ENCODE measurements around the gene RHOV. TPM values are rescaled to one million over a fixed set of nuclear protein-coding genes. Genes with fewer than 3 reads are reported as not detected.

Gene RHOV
- total RNA-seq, 1 donor from 2014 or later: 1.8 TPM

DNA sequence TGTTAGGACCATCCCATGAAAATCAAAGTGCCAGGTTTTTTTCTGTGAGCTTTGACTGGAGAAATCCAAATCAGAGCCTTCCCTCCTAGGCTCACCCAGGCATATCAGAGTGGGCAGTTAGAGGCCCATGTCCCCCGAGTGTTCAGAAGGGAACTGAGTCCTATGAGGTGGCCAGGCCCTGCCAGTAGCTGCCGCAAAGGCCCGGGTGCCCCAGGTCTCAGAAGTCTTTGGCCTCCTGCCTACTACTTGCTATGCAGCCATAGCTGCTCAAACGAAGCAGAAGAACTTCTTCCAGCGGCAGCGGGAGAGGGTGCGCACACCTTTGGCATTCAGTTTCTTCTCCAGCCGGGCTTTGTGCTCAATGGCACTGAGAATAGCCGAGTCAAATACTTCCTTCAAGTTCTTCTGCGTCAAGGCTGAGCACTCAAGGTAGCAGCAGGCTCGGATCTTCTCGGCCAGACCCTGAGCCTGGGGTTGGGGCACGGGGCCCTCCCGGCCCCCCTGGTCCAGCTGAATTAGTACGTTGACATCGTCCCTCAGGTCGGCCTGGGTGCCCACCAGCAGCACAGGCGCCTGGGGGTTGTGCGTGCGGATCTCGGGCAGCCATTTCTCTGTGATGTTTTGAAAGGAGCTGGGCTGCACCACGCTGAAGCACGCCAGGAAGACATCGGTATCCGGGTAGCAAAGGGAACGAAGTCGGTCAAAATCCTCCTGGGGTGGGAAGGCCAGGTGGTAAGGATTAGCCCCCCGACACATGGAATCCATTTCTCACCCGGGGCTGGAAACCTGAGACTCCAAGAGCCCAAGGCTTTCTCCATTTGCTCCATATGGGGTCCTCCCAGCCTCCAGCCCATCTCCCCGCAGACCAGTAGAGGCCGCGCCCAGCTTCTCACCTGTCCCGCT lies 992 bp downstream of the RHOV start:
- H3K27me3 Mint-ChIP-seq (ENCODE audit: unreplicated experiment): peaks cover 10% of the 10 kb centered on the region
- H3K36me3 Mint-ChIP-seq (ENCODE audit: unreplicated experiment): no peaks in the 10 kb centered on the region
- no peak overlapping the region for H3K27ac Mint-ChIP-seq (ENCODE audit: unreplicated experiment)
- H3K4me3 Mint-ChIP-seq (ENCODE audit: unreplicated experiment): peak overlapping the region; percentile 77
- H3K9me3 Mint-ChIP-seq (ENCODE audit: unreplicated experiment): peaks cover 2% of the 10 kb centered on the region
- TF ChIP-seq, protein P1, sequence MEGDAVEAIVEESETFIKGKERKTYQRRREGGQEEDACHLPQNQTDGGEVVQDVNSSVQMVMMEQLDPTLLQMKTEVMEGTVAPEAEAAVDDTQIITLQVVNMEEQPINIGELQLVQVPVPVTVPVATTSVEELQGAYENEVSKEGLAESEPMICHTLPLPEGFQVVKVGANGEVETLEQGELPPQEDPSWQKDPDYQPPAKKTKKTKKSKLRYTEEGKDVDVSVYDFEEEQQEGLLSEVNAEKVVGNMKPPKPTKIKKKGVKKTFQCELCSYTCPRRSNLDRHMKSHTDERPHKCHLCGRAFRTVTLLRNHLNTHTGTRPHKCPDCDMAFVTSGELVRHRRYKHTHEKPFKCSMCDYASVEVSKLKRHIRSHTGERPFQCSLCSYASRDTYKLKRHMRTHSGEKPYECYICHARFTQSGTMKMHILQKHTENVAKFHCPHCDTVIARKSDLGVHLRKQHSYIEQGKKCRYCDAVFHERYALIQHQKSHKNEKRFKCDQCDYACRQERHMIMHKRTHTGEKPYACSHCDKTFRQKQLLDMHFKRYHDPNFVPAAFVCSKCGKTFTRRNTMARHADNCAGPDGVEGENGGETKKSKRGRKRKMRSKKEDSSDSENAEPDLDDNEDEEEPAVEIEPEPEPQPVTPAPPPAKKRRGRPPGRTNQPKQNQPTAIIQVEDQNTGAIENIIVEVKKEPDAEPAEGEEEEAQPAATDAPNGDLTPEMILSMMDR (IDR thresholded peaks at IDR 0.05; ENCODE audit: partially characterized antibody, unreplicated experiment): no peak
- H3K4me1 Mint-ChIP-seq (ENCODE audit: low read depth, unreplicated experiment): no peaks in the 10 kb centered on the region
- no peak for DNase-seq

DNA sequence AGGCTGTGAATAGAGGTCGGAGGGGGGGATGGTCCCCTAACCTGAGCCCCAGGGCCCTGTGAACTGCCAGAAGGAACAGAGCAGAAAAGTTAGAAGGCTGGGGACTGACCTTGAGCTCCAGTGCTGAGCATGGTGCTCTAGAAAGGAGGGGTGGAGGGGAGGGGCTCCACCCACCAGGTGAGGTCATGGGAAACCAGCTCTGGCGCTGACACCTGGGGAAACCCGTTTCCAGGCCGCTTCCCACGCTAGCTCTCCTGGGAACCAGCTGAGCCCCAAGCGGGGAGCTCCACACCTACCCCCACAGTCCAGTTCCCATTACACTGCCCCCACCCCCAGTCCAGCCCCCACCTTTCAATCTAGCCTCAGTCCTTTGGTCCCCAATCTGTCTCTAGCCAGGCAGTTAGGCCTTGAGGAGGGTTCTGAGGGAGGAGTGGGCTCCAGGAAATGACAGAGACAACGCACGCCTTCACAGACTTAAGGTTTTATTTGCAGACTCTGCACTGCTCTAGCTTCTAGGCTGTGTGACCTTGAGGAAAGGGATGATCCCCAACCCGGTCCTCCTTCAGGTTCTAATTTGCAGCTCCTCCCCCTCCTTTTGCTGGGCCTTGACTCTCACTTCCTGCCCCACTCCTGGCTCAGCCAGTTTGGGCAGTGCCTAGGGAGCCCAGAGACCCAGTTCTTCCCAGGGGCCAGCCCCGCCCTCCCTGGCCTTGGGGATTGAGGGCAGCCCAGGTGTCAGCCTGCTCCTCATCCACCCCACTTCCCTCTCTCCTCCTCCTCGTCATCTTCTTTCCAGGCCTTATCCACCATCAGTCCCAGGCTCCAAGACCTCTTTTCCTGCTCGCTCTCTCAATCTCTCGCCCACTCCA lies 2.1 kb downstream of the RHOV start:
- Mint-ChIP-seq H3K36me3 (ENCODE audit: unreplicated experiment) (no peaks in the 10 kb centered on the region), H3K4me1 (ENCODE audit: low read depth, unreplicated experiment) (no peaks in the 10 kb centered on the region), H3K4me3 (ENCODE audit: unreplicated experiment) (no peak overlapping the region), H3K9me3 (ENCODE audit: unreplicated experiment) (peaks cover 2% of the 10 kb centered on the region), H3K27me3 (ENCODE audit: unreplicated experiment) (peaks cover 10% of the 10 kb centered on the region), H3K27ac (ENCODE audit: unreplicated experiment) (no peak overlapping the region)
- TF ChIP-seq, protein P1 (IDR thresholded peaks at IDR 0.05; ENCODE audit: partially characterized antibody, unreplicated experiment): no peak
- DNase-seq: no peak

DNA sequence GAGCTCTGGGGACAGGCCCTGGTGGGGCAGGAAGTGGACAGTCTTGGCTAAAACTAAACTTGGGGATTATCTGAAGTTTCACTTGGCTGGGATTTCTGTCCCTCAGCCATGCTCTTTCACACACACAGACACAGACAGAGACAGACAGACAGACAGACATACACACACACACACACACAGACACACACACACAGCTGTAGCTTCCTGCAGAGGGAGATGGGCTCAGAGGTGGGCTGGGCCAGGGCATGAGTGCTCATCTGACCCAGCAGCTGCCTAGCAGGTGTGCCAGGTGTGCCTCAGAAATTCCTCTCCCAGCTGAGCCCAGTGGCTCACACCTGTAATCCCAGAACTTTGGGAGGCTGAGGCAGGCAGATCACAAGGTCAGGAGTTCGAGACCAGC lies 3.3 kb downstream of the RHOV start:
- Mint-ChIP-seq H3K27ac (ENCODE audit: unreplicated experiment) (no peak overlapping the region), H3K9me3 (ENCODE audit: unreplicated experiment) (peaks cover 2% of the 10 kb centered on the region), H3K4me3 (ENCODE audit: unreplicated experiment) (no peak overlapping the region), H3K36me3 (ENCODE audit: unreplicated experiment) (no peaks in the 10 kb centered on the region), H3K27me3 (ENCODE audit: unreplicated experiment) (peaks cover 10% of the 10 kb centered on the region), H3K4me1 (ENCODE audit: low read depth, unreplicated experiment) (no peaks in the 10 kb centered on the region)
- no peak for DNase-seq
- TF ChIP-seq, protein P1 (IDR thresholded peaks at IDR 0.05; ENCODE audit: partially characterized antibody, unreplicated experiment): no peak

DNA sequence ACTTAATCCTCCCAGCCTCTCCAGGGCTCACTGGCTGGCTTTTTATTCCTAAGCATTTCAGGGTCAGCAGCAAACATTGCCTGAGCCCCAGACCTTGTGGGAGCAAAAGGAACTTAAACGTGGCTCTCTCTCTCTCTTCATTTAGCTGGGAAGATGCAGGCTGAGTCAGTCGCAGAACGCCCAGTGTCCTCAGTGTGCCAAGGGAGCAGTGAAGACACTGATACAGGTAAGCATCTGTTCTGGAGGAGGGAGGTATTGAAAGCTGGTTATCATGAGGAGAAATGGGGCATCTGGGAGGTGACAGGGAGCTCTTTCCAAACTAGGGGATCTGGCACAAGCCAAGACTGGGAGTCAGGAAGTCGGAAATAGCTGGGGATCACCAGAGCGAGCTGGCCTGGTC lies 4.3 kb downstream of the RHOV start:
- H3K4me1 Mint-ChIP-seq (ENCODE audit: low read depth, unreplicated experiment): no peaks in the 10 kb centered on the region
- no peaks in the 10 kb centered on the region for H3K36me3 Mint-ChIP-seq (ENCODE audit: unreplicated experiment)
- TF ChIP-seq, protein P1 (IDR thresholded peaks at IDR 0.05; ENCODE audit: partially characterized antibody, unreplicated experiment): no peak
- no peak for DNase-seq
- H3K27me3 Mint-ChIP-seq (ENCODE audit: unreplicated experiment): peaks cover 10% of the 10 kb centered on the region
- H3K4me3 Mint-ChIP-seq (ENCODE audit: unreplicated experiment): no peak overlapping the region
- no peak overlapping the region for H3K27ac Mint-ChIP-seq (ENCODE audit: unreplicated experiment)
- H3K9me3 Mint-ChIP-seq (ENCODE audit: unreplicated experiment): peaks cover 2% of the 10 kb centered on the region
